Esophagus muscularis mucosa (tissue), 3 donors: ENCODE results near the gene TLE3.

Source experiments
- POLR2A ChIP-seq: fragments of 450-650 bp; IDR thresholded peaks from one replicate; pipeline ENCODE4 v1.6.1; 2017; ENCODE audit warnings: antibody characterized with exemption, moderate library complexity, mild to moderate bottlenecking, low read depth
- TF ChIP-seq, protein P1 (sequence below), 3 experiments: fragments of 200-600 bp in 2 of 3; fragments of 450-650 bp in 1 of 3; sonication (generic) in 2 of 3; IDR thresholded peaks; one replicate each; pipeline ENCODE4 v1.5.1; 2017 to 2019; ENCODE audit warnings: antibody characterized with exemption in 3 of 3, mild to moderate bottlenecking in 2 of 3, moderate library complexity in 1 of 3

DNA sequence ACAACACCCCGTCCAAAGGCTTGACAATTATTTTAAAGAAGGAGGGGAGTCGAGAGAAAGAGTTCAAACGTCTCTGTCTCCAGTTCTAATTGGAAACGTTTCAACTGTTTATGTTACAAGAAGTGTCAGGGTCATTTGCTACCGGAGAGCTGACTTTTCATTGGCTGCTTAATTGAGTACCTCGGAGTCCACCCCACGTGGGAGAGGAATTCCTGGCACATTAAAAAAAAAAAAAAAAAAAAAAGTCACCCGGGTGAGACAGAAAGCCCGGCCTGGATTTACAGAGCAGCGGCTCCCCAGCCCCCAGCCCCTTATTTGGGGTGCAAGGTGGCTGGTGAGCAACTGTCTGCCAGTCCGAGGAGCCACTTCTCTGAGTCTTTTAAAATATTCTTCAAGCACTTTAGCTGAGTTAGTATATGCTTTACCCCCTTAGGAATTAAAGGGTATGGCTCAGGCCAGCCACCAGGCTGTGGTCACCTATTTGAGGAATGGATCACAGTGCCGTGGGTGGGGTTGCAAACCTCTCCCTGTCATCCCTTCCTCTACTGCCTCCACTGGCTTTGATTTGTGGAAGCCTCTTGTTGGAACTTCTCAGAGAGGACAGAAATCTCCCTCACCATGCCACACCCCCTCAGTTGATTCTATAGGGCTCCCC, 3.9 kb upstream of the TLE3 start:
- TF ChIP-seq POLR2A = no peak
- TF ChIP-seq, protein P1, sequence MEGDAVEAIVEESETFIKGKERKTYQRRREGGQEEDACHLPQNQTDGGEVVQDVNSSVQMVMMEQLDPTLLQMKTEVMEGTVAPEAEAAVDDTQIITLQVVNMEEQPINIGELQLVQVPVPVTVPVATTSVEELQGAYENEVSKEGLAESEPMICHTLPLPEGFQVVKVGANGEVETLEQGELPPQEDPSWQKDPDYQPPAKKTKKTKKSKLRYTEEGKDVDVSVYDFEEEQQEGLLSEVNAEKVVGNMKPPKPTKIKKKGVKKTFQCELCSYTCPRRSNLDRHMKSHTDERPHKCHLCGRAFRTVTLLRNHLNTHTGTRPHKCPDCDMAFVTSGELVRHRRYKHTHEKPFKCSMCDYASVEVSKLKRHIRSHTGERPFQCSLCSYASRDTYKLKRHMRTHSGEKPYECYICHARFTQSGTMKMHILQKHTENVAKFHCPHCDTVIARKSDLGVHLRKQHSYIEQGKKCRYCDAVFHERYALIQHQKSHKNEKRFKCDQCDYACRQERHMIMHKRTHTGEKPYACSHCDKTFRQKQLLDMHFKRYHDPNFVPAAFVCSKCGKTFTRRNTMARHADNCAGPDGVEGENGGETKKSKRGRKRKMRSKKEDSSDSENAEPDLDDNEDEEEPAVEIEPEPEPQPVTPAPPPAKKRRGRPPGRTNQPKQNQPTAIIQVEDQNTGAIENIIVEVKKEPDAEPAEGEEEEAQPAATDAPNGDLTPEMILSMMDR (IDR thresholded peaks at IDR 0.05) = no peak
